Measurements from ENCODE around the gene NRG3. TPM values are rescaled to one million over a fixed set of nuclear protein-coding genes. Genes with fewer than 3 reads are reported as not detected.

Gene NRG3
- total RNA-seq, 6 donors from 2014 or later: 0.44 to 2.7 (median 1.5) TPM; not detected in 1

DNA sequence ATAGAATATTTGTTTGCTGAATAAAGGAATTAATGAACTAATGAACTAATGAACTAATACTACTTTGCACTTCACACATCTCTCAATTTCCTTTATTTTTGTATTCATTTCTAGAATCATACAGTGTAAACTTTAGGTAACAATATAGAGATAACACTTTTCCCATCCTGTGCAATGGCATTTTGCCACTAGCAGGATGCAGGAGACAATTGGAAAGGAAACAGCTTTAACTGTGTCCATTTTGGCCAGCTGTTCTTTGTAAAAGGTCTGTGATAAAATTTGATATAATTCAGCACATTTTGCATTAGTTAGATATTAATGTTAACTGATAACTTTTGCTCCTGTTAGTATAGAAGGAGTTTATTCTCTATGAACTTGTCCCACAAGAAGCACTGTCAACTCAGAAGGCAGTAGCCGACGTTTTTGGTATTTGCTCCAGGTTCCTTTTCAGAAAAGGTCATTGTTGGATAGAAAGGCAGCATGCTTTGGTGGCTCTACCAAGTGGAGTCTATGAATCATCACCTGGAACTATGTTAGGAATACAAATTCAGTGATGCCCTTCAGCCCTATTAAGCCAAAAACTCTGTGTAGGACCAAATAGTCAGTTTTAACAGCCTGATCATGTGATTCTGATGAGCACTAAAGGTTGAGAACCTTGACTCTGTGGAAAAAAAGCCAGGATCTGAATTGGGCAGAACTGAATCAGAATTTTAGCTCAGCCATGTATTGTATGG, 86.6 kb downstream of the NRG3 start:
- no peaks in the 10 kb centered on the region for H3K36me3 ChIP-seq
- 63 to 67% methylated on average over 2 of the region's 2 CpGs for WGBS, 2 donors
- no peak overlapping the region for H3K4me3 ChIP-seq
- H3K27ac ChIP-seq: no peak overlapping the region
- TF ChIP-seq POLR2A (IDR thresholded peaks at IDR 0.05) (no peak), EP300 (IDR thresholded peaks at IDR 0.05) (no peak)
- H3K4me1 ChIP-seq: no peaks in the 10 kb centered on the region
- H3K9me3 ChIP-seq: no peaks in the 10 kb centered on the region
- no peak for DNase-seq
- no peaks in the 10 kb centered on the region for H3K27me3 ChIP-seq
- no peak for ATAC-seq (ENCODE audit: low FRiP score in 2 of 2)

DNA sequence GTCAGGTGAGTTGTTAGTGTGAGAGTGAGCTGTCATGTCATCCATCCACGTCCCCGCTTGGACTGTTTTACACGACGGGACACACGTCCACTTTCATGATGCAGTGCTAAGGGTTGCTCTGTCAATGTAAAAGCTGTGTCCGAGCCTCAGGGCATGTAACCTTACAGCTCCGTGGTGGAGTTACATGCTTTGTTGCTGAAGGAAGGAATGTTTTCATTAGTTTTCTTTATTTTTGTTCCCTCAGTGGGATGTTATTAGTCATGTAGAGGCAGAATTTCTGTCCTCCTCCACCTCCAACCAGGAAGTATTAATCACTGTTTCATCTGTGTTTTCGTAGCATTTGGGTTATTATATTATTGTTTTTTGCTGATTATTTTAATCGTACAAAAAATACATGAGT, 88.6 kb downstream of the NRG3 start:
- no peaks in the 10 kb centered on the region for H3K4me1 ChIP-seq
- no peaks in the 10 kb centered on the region for H3K27me3 ChIP-seq
- H3K27ac ChIP-seq: no peak overlapping the region
- TF ChIP-seq, protein P1, sequence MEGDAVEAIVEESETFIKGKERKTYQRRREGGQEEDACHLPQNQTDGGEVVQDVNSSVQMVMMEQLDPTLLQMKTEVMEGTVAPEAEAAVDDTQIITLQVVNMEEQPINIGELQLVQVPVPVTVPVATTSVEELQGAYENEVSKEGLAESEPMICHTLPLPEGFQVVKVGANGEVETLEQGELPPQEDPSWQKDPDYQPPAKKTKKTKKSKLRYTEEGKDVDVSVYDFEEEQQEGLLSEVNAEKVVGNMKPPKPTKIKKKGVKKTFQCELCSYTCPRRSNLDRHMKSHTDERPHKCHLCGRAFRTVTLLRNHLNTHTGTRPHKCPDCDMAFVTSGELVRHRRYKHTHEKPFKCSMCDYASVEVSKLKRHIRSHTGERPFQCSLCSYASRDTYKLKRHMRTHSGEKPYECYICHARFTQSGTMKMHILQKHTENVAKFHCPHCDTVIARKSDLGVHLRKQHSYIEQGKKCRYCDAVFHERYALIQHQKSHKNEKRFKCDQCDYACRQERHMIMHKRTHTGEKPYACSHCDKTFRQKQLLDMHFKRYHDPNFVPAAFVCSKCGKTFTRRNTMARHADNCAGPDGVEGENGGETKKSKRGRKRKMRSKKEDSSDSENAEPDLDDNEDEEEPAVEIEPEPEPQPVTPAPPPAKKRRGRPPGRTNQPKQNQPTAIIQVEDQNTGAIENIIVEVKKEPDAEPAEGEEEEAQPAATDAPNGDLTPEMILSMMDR (IDR thresholded peaks at IDR 0.05): no peak
- TF ChIP-seq POLR2A (IDR thresholded peaks at IDR 0.05) (no peak), POLR2AphosphoS5 (IDR thresholded peaks at IDR 0.05) (no peak), EP300 (IDR thresholded peaks at IDR 0.05) (no peak)
- no peak for DNase-seq
- H3K36me3 ChIP-seq: no peaks in the 10 kb centered on the region
- no peak for ATAC-seq (ENCODE audit: low FRiP score in 2 of 2)
- 88 to 93% methylated on average over 9 of the region's 9 CpGs for WGBS, 2 donors
- no peak overlapping the region for H3K4me3 ChIP-seq
- no peaks in the 10 kb centered on the region for H3K9me3 ChIP-seq

DNA sequence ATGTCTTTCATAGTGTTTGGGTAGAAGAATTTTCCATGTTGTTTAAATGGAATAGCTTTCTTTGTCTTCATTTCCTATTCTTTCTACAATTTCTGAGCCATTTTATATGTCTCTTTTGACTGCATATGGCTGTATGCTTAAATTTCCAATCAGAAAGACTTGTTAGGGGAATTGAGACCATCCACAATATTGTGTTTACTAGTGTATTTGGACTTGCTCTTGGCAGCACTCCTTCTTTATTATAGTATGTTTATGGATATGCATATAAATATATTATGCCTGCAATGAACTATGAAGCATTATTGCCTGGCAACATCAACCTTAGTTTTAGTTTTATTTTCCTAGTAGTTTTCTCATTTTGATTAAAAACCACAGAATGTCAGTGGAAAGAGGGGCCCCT, 92.7 kb downstream of the NRG3 start:
- no peaks in the 10 kb centered on the region for H3K36me3 ChIP-seq
- DNase-seq (no peak), ATAC-seq (ENCODE audit: low FRiP score in 2 of 2) (no peak)

DNA sequence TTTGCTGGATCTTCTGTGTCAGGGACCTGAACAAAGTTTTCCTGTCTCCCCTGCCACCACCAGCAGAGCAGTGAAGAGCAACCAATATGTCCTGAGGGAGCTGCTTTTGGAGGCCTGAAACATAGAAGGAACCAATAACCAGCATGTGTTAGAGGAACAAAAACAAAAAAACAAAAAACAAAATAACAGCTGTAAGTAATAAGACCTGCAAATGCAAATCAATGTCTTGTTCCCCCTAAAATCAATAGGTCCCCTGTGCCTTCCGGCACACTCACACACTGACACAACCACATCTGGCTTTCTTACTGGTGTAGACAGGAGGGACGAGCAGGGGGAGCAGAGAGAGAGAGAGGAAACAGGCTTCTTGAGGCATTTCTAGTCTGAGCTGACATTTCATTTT, 94.1 kb downstream of the NRG3 start:
- H3K27ac ChIP-seq: no peak overlapping the region
- 79 to 87% methylated on average over 2 of the region's 2 CpGs for WGBS, 2 donors
- no peaks in the 10 kb centered on the region for H3K27me3 ChIP-seq
- no peaks in the 10 kb centered on the region for H3K36me3 ChIP-seq
- ATAC-seq (ENCODE audit: low FRiP score in 2 of 2) (no peak), DNase-seq (no peak)
- no peak overlapping the region for H3K4me3 ChIP-seq
- TF ChIP-seq EP300 (IDR thresholded peaks at IDR 0.05): no peak
- no peak for TF ChIP-seq POLR2A (IDR thresholded peaks at IDR 0.05)
- TF ChIP-seq, protein P1 (IDR thresholded peaks at IDR 0.05): no peak
- TF ChIP-seq POLR2AphosphoS5 (IDR thresholded peaks at IDR 0.05): no peak
- H3K4me1 ChIP-seq: no peaks in the 10 kb centered on the region
- no peaks in the 10 kb centered on the region for H3K9me3 ChIP-seq

More for the DNA sequence above, 92.7 kb downstream of the NRG3 start:
- Histone ChIP-seq H3K27me3 (no peaks in the 10 kb centered on the region), H3K4me3 (no peak overlapping the region), H3K27ac (no peak overlapping the region), H3K4me1 (no peaks in the 10 kb centered on the region), H3K9me3 (no peaks in the 10 kb centered on the region)
- no peak for TF ChIP-seq POLR2AphosphoS5 (IDR thresholded peaks at IDR 0.05)
- TF ChIP-seq EP300 (IDR thresholded peaks at IDR 0.05): no peak
- TF ChIP-seq POLR2A (IDR thresholded peaks at IDR 0.05): no peak
- TF ChIP-seq, protein P1 (IDR thresholded peaks at IDR 0.05): no peak

DNA sequence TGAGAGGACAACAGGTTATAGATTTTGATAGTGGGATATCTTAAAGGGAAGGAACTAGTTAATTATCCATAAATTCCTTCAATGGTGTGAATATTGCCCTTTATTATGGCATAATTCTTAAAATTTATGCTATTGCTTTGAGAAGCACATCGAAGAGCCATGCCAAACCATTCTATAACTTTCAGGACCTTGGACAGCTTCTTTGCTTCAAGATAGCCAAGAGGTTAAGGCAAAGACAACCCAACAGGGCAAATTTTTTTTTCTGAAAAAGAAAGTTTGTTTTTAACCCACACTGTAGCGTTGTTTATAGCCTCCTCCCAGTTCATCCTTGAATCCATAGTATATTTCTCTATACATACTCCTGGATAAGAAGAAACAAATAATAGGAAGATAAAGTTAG, 103.2 kb downstream of the NRG3 start:
- no peak for DNase-seq
- no peaks in the 10 kb centered on the region for H3K9me3 ChIP-seq
- 77 to 79% methylated on average over 2 of the region's 2 CpGs for WGBS, 2 donors
- no peak overlapping the region for H3K4me3 ChIP-seq
- no peak for TF ChIP-seq POLR2A (IDR thresholded peaks at IDR 0.05)
- TF ChIP-seq EP300 (IDR thresholded peaks at IDR 0.05): no peak
- TF ChIP-seq, protein P1 (IDR thresholded peaks at IDR 0.05): no peak
- no peak for TF ChIP-seq POLR2AphosphoS5 (IDR thresholded peaks at IDR 0.05)
- no peak overlapping the region for H3K27ac ChIP-seq
- no peaks in the 10 kb centered on the region for H3K36me3 ChIP-seq
- ATAC-seq (ENCODE audit: low FRiP score in 2 of 2): no peak
- H3K27me3 ChIP-seq: no peaks in the 10 kb centered on the region
- no peaks in the 10 kb centered on the region for H3K4me1 ChIP-seq

Measured in upper lobe of left lung (tissue), 6 donors.